H1 (cell line): ENCODE results near the gene EPB41L5. TPM values are rescaled to one million over a fixed set of nuclear protein-coding genes. Genes with fewer than 3 reads are reported as not detected.

Source experiments
- ASH2L ChIP-seq: fragments of 200-600, 300-600 bp; sonication (generic); IDR thresholded peaks from one replicate; pipeline ENCODE4 v1.7.1; 2017; ENCODE audit warnings: low read length
- BRCA1 ChIP-seq: IDR thresholded peaks from 2 replicates; pipeline ENCODE4 v1.6.1; 2012; ENCODE audit warnings: low read depth, low read length, improper control_type of control experiment
- CBX5 ChIP-seq: fragments of 300-800, 300-1000 bp; sonication (generic); IDR thresholded peaks from 2 replicates; pipeline ENCODE4 v1.7.1; 2016; ENCODE audit warnings: antibody characterized with exemption, low read length, low read depth
- CHD1 ChIP-seq: IDR thresholded peaks from 2 replicates; pipeline ENCODE4 v1.6.1; 2012; ENCODE audit warnings: low read depth, low read length, improper control_type of control experiment
- GABPA ChIP-seq: IDR thresholded peaks from 2 replicates; pipeline ENCODE4 v1.6.1; 2011; ENCODE audit warnings: mild to moderate bottlenecking, low read length, moderate library complexity, borderline replicate concordance; ENCODE audit not compliant: insufficient read depth
- HDAC2 ChIP-seq, 2 experiments: fragments of 300-600 bp in 1 of 2; sonication (generic) in 1 of 2; IDR thresholded peaks; 2 replicates each; pipeline ENCODE4 v1.6.1; 2011 to 2012; ENCODE audit warnings: low read depth in 2 of 2, low read length in 2 of 2, mild to moderate bottlenecking in 2 of 2, moderate library complexity in 2 of 2, borderline replicate concordance in 1 of 2, inconsistent platforms in 1 of 2
- JUN ChIP-seq: IDR thresholded peaks from 2 replicates; pipeline ENCODE4 v1.6.1; 2011; ENCODE audit warnings: low read depth, mild to moderate bottlenecking, improper control_type of control experiment, low read length
- KDM1A ChIP-seq: fragments of 200-600, 300-600 bp; sonication (generic); IDR thresholded peaks from 2 replicates; pipeline ENCODE4 v1.7.1; 2016; ENCODE audit warnings: mild to moderate bottlenecking, low read length, borderline replicate concordance
- KDM5A ChIP-seq: fragments of 200-600 bp; IDR thresholded peaks from 2 replicates; pipeline ENCODE4 v1.7.1; 2012; ENCODE audit warnings: mild to moderate bottlenecking, low read length, inconsistent platforms, mixed read lengths
- MAFK ChIP-seq: IDR thresholded peaks from 2 replicates; pipeline ENCODE4 v1.6.1; 2012; ENCODE audit warnings: low read depth, mild to moderate bottlenecking, improper control_type of control experiment, low read length
- NANOG ChIP-seq: IDR thresholded peaks from 2 replicates; pipeline ENCODE4 v1.6.1; 2011; ENCODE audit warnings: low read length, low read depth, mild to moderate bottlenecking, inconsistent platforms; ENCODE audit not compliant: insufficient read depth, poor library complexity, severe bottlenecking
- PHF8 ChIP-seq: fragments of 200-600 bp; sonication (generic); conservative IDR thresholded peaks from 2 replicates; pipeline ENCODE4 v1.7.1; 2012; ENCODE audit warnings: low read depth, mild to moderate bottlenecking, inconsistent platforms, low read length, moderate library complexity
- RAD21 ChIP-seq, 2 experiments: IDR thresholded peaks in 1 of 2; conservative IDR thresholded peaks in 1 of 2; 2 replicates each; pipeline ENCODE4 v1.6.1; 2011; ENCODE audit warnings: low read depth in 2 of 2, low read length in 2 of 2, improper control_type of control experiment in 1 of 2, inconsistent platforms in 1 of 2, mild to moderate bottlenecking in 1 of 2, moderate library complexity in 1 of 2
- RFX5 ChIP-seq: IDR thresholded peaks from 2 replicates; pipeline ENCODE4 v1.6.1; 2011; ENCODE audit warnings: low read depth, low read length, improper control_type of control experiment, borderline replicate concordance
- SAP30 ChIP-seq: fragments of 300-600 bp; sonication (generic); IDR thresholded peaks from 2 replicates; pipeline ENCODE4 v1.7.1; 2012; ENCODE audit warnings: low read length, moderate library complexity, mild to moderate bottlenecking, inconsistent platforms; ENCODE audit not compliant: insufficient read depth, insufficient replicate concordance
- SIRT6 ChIP-seq: IDR thresholded peaks from one replicate; pipeline ENCODE4 v1.7.1; 2012; ENCODE audit warnings: low read length, inconsistent platforms
- SP1 ChIP-seq: IDR thresholded peaks from 2 replicates; pipeline ENCODE4 v1.6.1; 2011; ENCODE audit warnings: low read depth, low read length
- SP4 ChIP-seq: IDR thresholded peaks from 2 replicates; pipeline ENCODE4 v1.6.1; 2012; ENCODE audit warnings: low read length, inconsistent platforms
- SUZ12 ChIP-seq: fragments of 200-600 bp; sonication (generic); IDR thresholded peaks from 2 replicates; pipeline ENCODE4 v1.6.1; 2012; ENCODE audit warnings: mild to moderate bottlenecking, inconsistent platforms, low read length, moderate library complexity, mixed read lengths
- TBP ChIP-seq: IDR thresholded peaks from 2 replicates; pipeline ENCODE4 v1.6.1; 2011; ENCODE audit warnings: low read depth, low read length, improper control_type of control experiment
- TCF12 ChIP-seq: IDR thresholded peaks from 2 replicates; pipeline ENCODE4 v1.6.1; 2011; ENCODE audit warnings: low read depth, mild to moderate bottlenecking, low read length
- polyA plus RNA-seq, 7 experiments: library from polyadenylated mRNA; depleted of rRNA in 3 of 7; stranded (reverse) in 5 of 7; unstranded in 2 of 7; fragments of >200 nt in 5 of 7; fragments of 200-250 nt in 2 of 7; gene quantifications; 1 replicate in 5 of 7; 2 replicates in 1 of 7; 4 replicates in 1 of 7; pipeline versions ENCODE4 v1.2.1 to v1.2.3, GENCODE V29; 2011 to 2013; ENCODE audit warnings: missing spikeins in 2 of 7, mixed read lengths in 2 of 7
- total RNA-seq: library from RNA; stranded (reverse); fragmentation: NEBNext Ultra II Directional; extraction: Animal tissue kit (Norgen Biotek cat#: 25700); gene quantifications from 2 replicates; pipeline ENCODE4 v1.2.1, GENCODE V29; 2021
- TF ChIP-seq, protein P1 (sequence below): IDR thresholded peaks from 2 replicates; pipeline ENCODE4 v1.6.1; 2011; ENCODE audit warnings: low read length, improper control_type of control experiment

The EPB41L5 gene
- total and polyA plus RNA-seq, 2 of the 8 experiments (the other 6 are each of a cell fraction or from before 2014, with no cell fraction given): 13.5 to 32.3 TPM

DNA sequence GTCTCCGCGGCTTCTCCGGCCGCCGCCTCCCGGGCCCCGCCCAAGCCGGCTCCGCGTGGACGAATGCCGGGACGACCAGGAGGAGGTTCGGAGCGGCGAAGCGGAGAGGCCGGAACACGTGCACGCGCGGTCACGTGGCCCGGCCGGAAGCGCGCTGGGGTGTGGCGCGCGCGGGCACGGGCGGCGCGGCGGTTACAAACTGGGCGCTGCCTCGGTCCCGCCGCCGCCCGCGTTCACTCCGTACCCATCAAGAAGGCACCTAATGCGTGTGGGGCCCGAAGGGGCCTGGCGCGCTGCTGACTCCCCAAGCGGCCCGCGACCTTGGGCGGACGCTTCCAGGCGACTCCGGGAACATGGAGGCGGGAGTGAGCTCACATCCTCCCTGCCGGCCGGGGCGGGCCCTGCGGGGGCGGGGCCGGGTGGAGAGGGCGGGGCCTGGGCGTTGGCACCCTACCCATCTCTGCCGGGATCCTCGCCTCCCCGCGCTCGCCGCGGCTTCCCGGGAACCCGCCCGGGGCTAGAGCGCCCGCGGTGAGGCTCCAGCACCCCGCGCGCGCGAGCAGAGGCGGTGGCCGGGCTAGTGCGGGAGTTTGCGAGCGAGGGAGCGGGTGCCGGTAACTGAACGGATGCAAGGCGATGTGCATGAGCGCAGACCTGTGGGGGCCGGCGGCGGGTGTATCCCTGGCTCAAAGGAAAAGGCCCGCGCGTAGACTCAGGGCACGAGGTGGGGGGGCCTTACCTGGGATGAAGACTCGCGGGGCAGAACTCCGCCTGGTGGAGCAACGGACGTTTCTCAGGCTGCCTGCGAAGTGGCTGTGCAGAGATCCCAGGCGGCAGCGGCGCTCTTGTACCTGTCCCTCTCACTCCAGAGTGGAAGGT lies 210.4 kb downstream of the EPB41L5 start, which contains the start of gene TMEM185B (continued):
- TF ChIP-seq BRCA1 (no peak), NANOG (no peak), HDAC2 (IDR thresholded peaks at IDR 0.05; ENCODE audit: borderline replicate concordance in 1 of 2, low read depth in 2 of 2, low read length in 2 of 2) (no peak), TCF12 (no peak), KDM1A (peak; percentile 18; the same call in 1 of the 2 replicates), GABPA (0 out of 2 replicates have a peak, but pooled peaks have one; percentile 73), RAD21 (IDR thresholded peaks at IDR 0.05 in 1 of 2, conservative IDR thresholded peaks at IDR 0.05 in 1 of 2; ENCODE audit: low read depth in 2 of 2, low read length in 2 of 2) (peak; percentile 37 to 38; a peak in 3 of 4 replicates), CHD1 (no peak), ASH2L (peak; percentile 92), RFX5 (no peak), CBX5 (no peak), SIRT6 (no peak), SP1 (no peak), PHF8 (peak; percentile 91), KDM5A (no peak), SAP30 (no peak), JUN (no peak), SUZ12 (0 out of 2 replicates have a peak, but pooled peaks have one; percentile 48), MAFK (no peak), SP4 (no peak; the same call in 1 of the 2 replicates), TBP (peak; percentile 47; the same call in 1 of the 2 replicates)
- TF ChIP-seq, protein P1, sequence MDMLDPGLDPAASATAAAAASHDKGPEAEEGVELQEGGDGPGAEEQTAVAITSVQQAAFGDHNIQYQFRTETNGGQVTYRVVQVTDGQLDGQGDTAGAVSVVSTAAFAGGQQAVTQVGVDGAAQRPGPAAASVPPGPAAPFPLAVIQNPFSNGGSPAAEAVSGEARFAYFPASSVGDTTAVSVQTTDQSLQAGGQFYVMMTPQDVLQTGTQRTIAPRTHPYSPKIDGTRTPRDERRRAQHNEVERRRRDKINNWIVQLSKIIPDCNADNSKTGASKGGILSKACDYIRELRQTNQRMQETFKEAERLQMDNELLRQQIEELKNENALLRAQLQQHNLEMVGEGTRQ: peak; percentile 94
